ENCODE measurements around the gene C8A.

C8A gene

GRCh38 chr1:56929492-56929891, 74.9 kb downstream of the C8A start:
- DNase-seq, result no peak

- DNase-seq, result no peak
Observed at GRCh38 chr1:56931211-56931610, 76.6 kb downstream of the C8A start.

GRCh38 chr1:56931686-56932085, 77.1 kb downstream of the C8A start:
- no peak for DNase-seq

- DNase-seq, result no peak
Observed at GRCh38 chr1:56933161-56933560, 78.6 kb downstream of the C8A start.

- DNase-seq, result no peak
Observed at GRCh38 chr1:56933606-56934005, 79.0 kb downstream of the C8A start.

GRCh38 chr1:56934430-56935060, 79.9 kb downstream of the C8A start:
- no peak for DNase-seq

GRCh38 chr1:56938646-56939045, 84.0 kb downstream of the C8A start:
- no peak for DNase-seq

GRCh38 chr1:56939209-56939608, 84.6 kb downstream of the C8A start:
- no peak for DNase-seq

- DNase-seq, result no peak
Observed at GRCh38 chr1:56940039-56940438, 85.4 kb downstream of the C8A start.

- DNase-seq, result no peak
Observed at GRCh38 chr1:56948403-56949023, 93.9 kb downstream of the C8A start.

- DNase-seq, result no peak
Observed at GRCh38 chr1:56952501-56952900, 97.9 kb downstream of the C8A start.

- no peak for DNase-seq
Observed at GRCh38 chr1:56953386-56953785, 98.8 kb downstream of the C8A start.

- no peak for DNase-seq
Observed at GRCh38 chr1:56954664-56955063, 100.1 kb downstream of the C8A start.

- DNase-seq, result no peak
Observed at GRCh38 chr1:56957931-56958330, 103.3 kb downstream of the C8A start.

- no peak for DNase-seq
Observed at GRCh38 chr1:56958526-56958925, 103.9 kb downstream of the C8A start.

GRCh38 chr1:56961426-56961825, 106.8 kb downstream of the C8A start:
- no peak for DNase-seq

- no peak for DNase-seq
Observed at GRCh38 chr1:56963667-56964066, 109.1 kb downstream of the C8A start.

GRCh38 chr1:56964349-56965017, 109.9 kb downstream of the C8A start:
- no peak for DNase-seq

- no peak for DNase-seq
Observed at GRCh38 chr1:56965191-56965590, 110.6 kb downstream of the C8A start.

- no peak for DNase-seq
Observed at GRCh38 chr1:56965916-56966697, 111.5 kb downstream of the C8A start, which contains the start of gene C8B. C8B (minus strand) TSS chr1:56966015; CDS start chr1:56965948, 67 bp downstream.

GRCh38 chr1:56966698-56966999, 112.1 kb downstream of the C8A start:
- no peak for DNase-seq

- no peak for DNase-seq
Observed at GRCh38 chr1:56967355-56967754, 112.8 kb downstream of the C8A start.
